ENCODE results near the gene PWP1. TPM values are rescaled to one million over a fixed set of nuclear protein-coding genes. Genes with fewer than 3 reads are reported as not detected.

PWP1 gene
- total and polyA plus RNA-seq, 9 of the 15 experiments (the other 6 are each of a cell fraction or from before 2014, with no cell fraction given) = 61.6 to 401 (median 111) TPM

DNA sequence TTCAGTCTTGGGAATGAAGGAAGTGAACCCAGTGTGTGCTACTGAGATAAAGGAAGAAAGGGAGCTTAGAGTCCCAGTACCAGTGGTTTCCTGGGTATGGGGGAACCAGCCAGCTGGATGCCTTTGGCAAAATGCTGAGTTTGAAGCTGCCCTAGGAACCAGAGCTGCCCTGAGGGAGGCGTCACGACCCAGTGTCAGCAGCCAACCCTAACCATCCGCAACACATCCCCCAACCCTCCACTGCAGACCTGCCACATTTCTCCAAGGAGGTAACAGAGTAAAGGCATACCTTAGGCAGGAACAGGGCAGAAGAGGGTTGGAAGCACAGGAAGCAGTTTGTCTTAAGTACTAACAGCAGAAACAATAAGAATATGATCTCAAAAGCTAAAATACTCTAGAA, 46.8 kb downstream of the PWP1 start (continued):
- TF ChIP-seq, protein P1, sequence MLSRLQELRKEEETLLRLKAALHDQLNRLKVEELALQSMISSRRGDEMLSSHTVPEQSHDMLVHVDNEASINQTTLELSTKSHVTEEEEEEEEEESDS (CRISPR knock-in tag; IDR thresholded peaks at IDR 0.05) = no peak
- TF ChIP-seq PPARD (CRISPR knock-in tag; IDR thresholded peaks at IDR 0.05) = no peak
- TF ChIP-seq DMBX1 (CRISPR knock-in tag; IDR thresholded peaks at IDR 0.05; ENCODE audit: borderline replicate concordance) = no peak
- TF ChIP-seq SP2 (IDR thresholded peaks at IDR 0.05; ENCODE audit: extremely low read depth, low read depth, low read length, poor library complexity, severe bottlenecking) = no peak
- TF ChIP-seq STAG1 (CRISPR knock-in tag; IDR thresholded peaks at IDR 0.05; ENCODE audit: borderline replicate concordance) = no peak

DNA sequence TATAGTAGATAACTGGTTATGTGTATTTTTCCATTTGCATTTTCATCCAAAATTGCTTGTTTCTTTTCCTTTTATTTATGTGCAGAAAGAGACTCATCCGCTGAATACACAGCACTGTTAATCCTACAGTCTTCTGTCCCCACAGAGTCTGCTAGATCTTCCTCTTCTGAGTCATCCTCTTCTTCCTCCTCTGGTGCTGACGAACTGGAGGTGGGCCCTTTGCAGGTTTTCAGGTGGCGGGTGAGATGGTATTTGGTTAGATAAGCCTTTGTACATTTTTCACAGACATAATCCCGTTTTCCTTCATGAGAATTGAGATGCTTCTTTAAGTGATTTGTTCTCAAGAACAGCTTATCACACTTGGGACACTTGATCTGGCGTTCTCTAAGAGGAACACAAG, 48.5 kb downstream of the PWP1 start:
- Histone ChIP-seq H3K9ac (ENCODE audit: insufficient read depth in 1 of 2, low read depth in 2 of 2, low read length in 2 of 2) (no peak overlapping the region), H3K27me3 (ENCODE audit: control insufficient read depth in 2 of 2, insufficient read depth in 2 of 2, low read length in 2 of 2) (no peaks in the 10 kb centered on the region), H3K4me1 (replicated peaks in 1 of 2; ENCODE audit: control insufficient read depth in 2 of 2, insufficient read depth in 2 of 2, low read length in 2 of 2) (no peaks in the 10 kb centered on the region), H3K9me3 (replicated peaks; ENCODE audit: control insufficient read depth, insufficient read depth, low read depth, low read length) (no peaks in the 10 kb centered on the region), H2AFZ (ENCODE audit: low read depth, low read length) (no peak overlapping the region), H3K36me3 (ENCODE audit: control insufficient read depth, insufficient read depth, low read length) (peaks cover 62% of the 10 kb centered on the region), H3K4me2 (ENCODE audit: insufficient read depth, low read length) (no peak overlapping the region), H3K4me3 (no peak overlapping the region), H3K79me2 (ENCODE audit: control insufficient read depth, insufficient read depth, low read length) (no peaks in the 10 kb centered on the region), H4K20me1 (replicated peaks; ENCODE audit: control insufficient read depth, insufficient read depth, low read length) (no peaks in the 10 kb centered on the region; the same call in 1 of the 2 replicates), H3K27ac (ENCODE audit: extremely low read depth, low read depth, low read length) (no peak overlapping the region), H3K9me1 (ENCODE audit: control insufficient read depth, insufficient read depth, low read length) (peaks cover 3% of the 10 kb centered on the region)
- TF ChIP-seq ZNF23 (CRISPR knock-in tag; IDR thresholded peaks at IDR 0.05) = no peak
- TF ChIP-seq KHSRP (IDR thresholded peaks at IDR 0.05) = no peak
- TF ChIP-seq NCOR1 (IDR thresholded peaks at IDR 0.05) = no peak
- no peak for TF ChIP-seq XRCC3 (IDR thresholded peaks at IDR 0.05)
- no peak for TF ChIP-seq PHF20 (IDR thresholded peaks at IDR 0.05; ENCODE audit: partially characterized antibody)
- no peak for TF ChIP-seq BHLHE40 (IDR thresholded peaks at IDR 0.05; ENCODE audit: low read length)
- no peak for FAIRE-seq
- WGBS (ENCODE audit: insufficient coverage, low coverage, missing lambda C conversion rate) = 76% methylated on average over 5 of the region's 5 CpGs
- intact Hi-C loops (cut with micrococcal nuclease) (no loop called here), in situ Hi-C loops (cut with MboI) (no loop called here)
- ATAC-seq = no peak
- no peak for DNase-seq (ENCODE audit: extremely low read depth in 1 of 4, low spot score in 3 of 4)
- ChIA-PET CTCF (ENCODE audit: low intra/inter-chr PET ratio) (no interaction called here), POLR2A (no interaction called here)
- BruUV-seq (replicated peaks) = TSS peak; percentile 9
